IMR-90 (cell line): Measurements from ENCODE around the gene GAREM2. TPM values are rescaled to one million over a fixed set of nuclear protein-coding genes. Genes with fewer than 3 reads are reported as not detected.

Experiments used
- ATAC-seq: fragments of 200-7000 bp; cut with Tn5 transposase; 2 replicates; pipeline ENCODE4 v1.9.1; 2020; ENCODE audit warnings: low read depth, mild to moderate bottlenecking, moderate library complexity
- BruUV-seq: library from RNA; stranded (reverse); fragments of 400-500 nt; replicated peaks from 2 replicates; lab custom pipeline; 2021; lab: Mats Ljungman, UMichigan
- CTCF ChIA-PET: fragments of 300-600 bp; formaldehyde crosslinking; extraction: SDS; loops from one replicate; lab custom pipeline; 2021; ENCODE audit warnings: antibody characterized with exemption; lab: Yijun Ruan, JAX
- POLR2A ChIA-PET: fragments of 300-600 bp; sonication (Branson Sonifier 250); formaldehyde crosslinking; loops from one replicate; lab custom pipeline; 2022; ENCODE audit warnings: antibody characterized with exemption; ENCODE audit not compliant: unreplicated experiment; lab: Charles Lee
- DNase-seq: peaks from one replicate; pipeline ENCODE4 v3.0.0; 2013
- H2AFZ ChIP-seq: replicated peaks from 2 replicates; pipeline ENCODE3; 2013; ENCODE audit warnings: low read length, mild to moderate bottlenecking; ENCODE audit not compliant: poor library complexity
- H2AK5ac ChIP-seq: 2 replicates; pipeline ENCODE4 v1.6.1; 2013; ENCODE audit warnings: low read depth, low read length, inconsistent platforms
- H2AK9ac ChIP-seq: replicated peaks from 2 replicates; pipeline ENCODE3; 2013; ENCODE audit warnings: mild to moderate bottlenecking, low read depth, low read length, moderate library complexity; ENCODE audit not compliant: poor library complexity
- H2BK120ac ChIP-seq: 2 replicates; pipeline ENCODE4 v1.6.1; 2013; ENCODE audit warnings: low read depth, low read length, inconsistent platforms
- H2BK15ac ChIP-seq: 3 replicates; pipeline ENCODE4 v1.6.1; 2013; ENCODE audit warnings: low read depth, low read length, inconsistent platforms
- H2BK20ac ChIP-seq: 2 replicates; pipeline ENCODE4 v1.6.1; 2013; ENCODE audit warnings: low read depth, mild to moderate bottlenecking, inconsistent platforms, low read length, moderate library complexity
- H2BK5ac ChIP-seq: 2 replicates; pipeline ENCODE4 v1.6.1; 2013; ENCODE audit warnings: mild to moderate bottlenecking, low read depth, low read length, inconsistent platforms; ENCODE audit not compliant: poor library complexity, severe bottlenecking
- H3K14ac ChIP-seq: replicated peaks from 2 replicates; pipeline ENCODE4 v1.6.1; 2013; ENCODE audit warnings: low read depth, low read length, inconsistent platforms
- H3K18ac ChIP-seq: 2 replicates; pipeline ENCODE4 v1.6.1; 2013; ENCODE audit warnings: low read depth, low read length, control low read depth
- H3K23ac ChIP-seq: 2 replicates; pipeline ENCODE4 v1.6.1; 2013; ENCODE audit warnings: low read depth, low read length, inconsistent platforms
- H3K27ac ChIP-seq: 2 replicates; pipeline ENCODE4 v1.5.1; 2013; ENCODE audit warnings: mild to moderate bottlenecking, control low read depth, low read length; ENCODE audit not compliant: insufficient read depth
- H3K27me3 ChIP-seq: 2 replicates; pipeline ENCODE4 v1.6.1; 2013; ENCODE audit warnings: low read length; ENCODE audit not compliant: control insufficient read depth, insufficient read depth
- H3K36me3 ChIP-seq: 2 replicates; pipeline ENCODE4 v1.6.1; 2013; ENCODE audit warnings: low read length, mixed read lengths; ENCODE audit not compliant: control insufficient read depth, insufficient read depth
- H3K4ac ChIP-seq: 2 replicates; pipeline ENCODE4 v1.6.1; 2013; ENCODE audit warnings: low read depth, low read length, inconsistent platforms
- H3K4me1 ChIP-seq: 2 replicates; pipeline ENCODE4 v1.6.1; 2013; ENCODE audit warnings: low read length, mixed read lengths; ENCODE audit not compliant: control insufficient read depth, insufficient read depth
- H3K4me2 ChIP-seq: 2 replicates; pipeline ENCODE4 v1.6.1; 2013; ENCODE audit warnings: low read depth, mild to moderate bottlenecking, control low read depth, low read length, moderate library complexity
- H3K4me3 ChIP-seq: 2 replicates; pipeline ENCODE4 v1.5.1; 2013; ENCODE audit warnings: low read depth, mild to moderate bottlenecking, control low read depth, low read length, moderate library complexity; ENCODE audit not compliant: insufficient read depth
- H3K56ac ChIP-seq: 2 replicates; pipeline ENCODE4 v1.6.1; 2013; ENCODE audit warnings: low read length, inconsistent platforms; ENCODE audit not compliant: insufficient read depth; ENCODE audit errors: extremely low read depth
- H3K79me1 ChIP-seq, 2 experiments: 2 replicates each; pipeline ENCODE4 v1.6.1; 2013; ENCODE audit warnings: low read length in 2 of 2, inconsistent platforms in 1 of 2, low read depth in 1 of 2
- H3K9ac ChIP-seq: 2 replicates; pipeline ENCODE4 v1.6.1; 2013; ENCODE audit warnings: low read depth, low read length, control low read depth
- H3K9me1 ChIP-seq: 2 replicates; pipeline ENCODE4 v1.6.1; 2013; ENCODE audit warnings: low read length, inconsistent platforms; ENCODE audit not compliant: insufficient read depth
- H3K9me3 ChIP-seq: 2 replicates; pipeline ENCODE4 v1.6.1; 2013; ENCODE audit warnings: low read length; ENCODE audit not compliant: control insufficient read depth, insufficient read depth
- H4K20me1 ChIP-seq: 2 replicates; pipeline ENCODE4 v1.6.1; 2013; ENCODE audit warnings: low read length, inconsistent platforms; ENCODE audit not compliant: insufficient read depth
- H4K5ac ChIP-seq: 2 replicates; pipeline ENCODE4 v1.6.1; 2013; ENCODE audit warnings: mild to moderate bottlenecking, low read depth, low read length, control low read depth
- H4K8ac ChIP-seq, 2 experiments: 2 replicates each; pipeline ENCODE4 v1.6.1; 2013; ENCODE audit warnings: low read depth in 2 of 2, low read length in 2 of 2, control low read depth in 1 of 2, inconsistent platforms in 1 of 2
- H4K91ac ChIP-seq: 2 replicates; pipeline ENCODE4 v1.6.1; 2013; ENCODE audit warnings: low read depth, low read length, inconsistent platforms; ENCODE audit not compliant: insufficient read depth
- BHLHE40 ChIP-seq: fragments of 150-350 bp; IDR thresholded peaks from 2 replicates; pipeline ENCODE4 v1.6.1; 2016; ENCODE audit warnings: mild to moderate bottlenecking, low read depth, low read length
- CEBPB ChIP-seq: IDR thresholded peaks from 2 replicates; pipeline ENCODE4 v1.6.1; 2012; ENCODE audit warnings: low read depth, low read length, improper control_type of control experiment
- CHD1 ChIP-seq: IDR thresholded peaks from 2 replicates; pipeline ENCODE4 v1.6.1; 2012; ENCODE audit warnings: low read depth, low read length, improper control_type of control experiment
- ELK1 ChIP-seq: fragments of 150-350 bp; IDR thresholded peaks from 2 replicates; pipeline ENCODE4 v1.6.1; 2016; ENCODE audit warnings: low read depth, mild to moderate bottlenecking, low read length, moderate library complexity, borderline replicate concordance
- FOS ChIP-seq: fragments of 150-350 bp; IDR thresholded peaks from 2 replicates; pipeline ENCODE4 v1.6.1; 2016; ENCODE audit warnings: low read depth, low read length
- MAFK ChIP-seq: IDR thresholded peaks from 2 replicates; pipeline ENCODE4 v1.6.1; 2012; ENCODE audit warnings: low read depth, low read length, improper control_type of control experiment
- MAZ ChIP-seq: IDR thresholded peaks from 2 replicates; pipeline ENCODE4 v1.6.1; 2012; ENCODE audit warnings: low read depth, mild to moderate bottlenecking, low read length, improper control_type of control experiment, moderate library complexity, borderline replicate concordance
- MXI1 ChIP-seq: IDR thresholded peaks from 2 replicates; pipeline ENCODE4 v1.6.1; 2012; ENCODE audit warnings: low read depth, mild to moderate bottlenecking, low read length, moderate library complexity, borderline replicate concordance
- NFE2L2 ChIP-seq: fragments of 150-350 bp; IDR thresholded peaks from 2 replicates; pipeline ENCODE4 v1.6.1; 2016; ENCODE audit warnings: low read depth, mild to moderate bottlenecking, low read length
- POLR2A ChIP-seq: IDR thresholded peaks from 2 replicates; pipeline ENCODE4 v1.6.1; 2012; ENCODE audit warnings: mild to moderate bottlenecking, low read depth, low read length
- RAD21 ChIP-seq: IDR thresholded peaks from 2 replicates; pipeline ENCODE4 v1.6.1; 2012; ENCODE audit warnings: low read length, improper control_type of control experiment
- RCOR1 ChIP-seq: IDR thresholded peaks from 2 replicates; pipeline ENCODE4 v1.6.1; 2012; ENCODE audit warnings: mild to moderate bottlenecking, low read length, improper control_type of control experiment; ENCODE audit not compliant: insufficient replicate concordance
- RFX5 ChIP-seq: IDR thresholded peaks from 2 replicates; pipeline ENCODE4 v1.8.0; 2012; ENCODE audit warnings: low read depth, mild to moderate bottlenecking, low read length, moderate library complexity
- SMC3 ChIP-seq: fragments of 150-350 bp; IDR thresholded peaks from 2 replicates; pipeline ENCODE4 v1.6.1; 2016; ENCODE audit warnings: low read depth, mild to moderate bottlenecking, antibody characterized with exemption, low read length, moderate library complexity
- USF2 ChIP-seq: fragments of 150-350 bp; IDR thresholded peaks from 2 replicates; pipeline ENCODE4 v1.6.1; 2017; ENCODE audit warnings: mild to moderate bottlenecking, antibody characterized with exemption, low read length, low read depth
- WGBS, 2 experiments: methylation state at CpG; one replicate each; pipeline versions ENCODE4 v1.1.5 to v1.1.7; 2013; ENCODE audit warnings: missing lambda C conversion rate in 2 of 2; ENCODE audit not compliant: insufficient read length in 1 of 2; ENCODE audit errors: extremely low coverage in 2 of 2; 5-methylcytosine and 5-hydroxymethylcytosine counted together
- dilution Hi-C: fragments of 300-500 bp; cut with HindIII; formaldehyde crosslinking; loops from one replicate; pipeline ENCODE4 v1.14.3; 2018; ENCODE audit warnings: low sequenced_read_pairs; ENCODE audit not compliant: unreplicated experiment
- in situ Hi-C: fragments of 300-500 bp; cut with MboI; formaldehyde crosslinking; loops from 3 replicates; pipeline ENCODE4 v1.14.3; 2019; ENCODE audit warnings: low sequenced_read_pairs, inconsistent platforms, mixed read lengths
- intact Hi-C: fragments of 100-400 bp; cut with micrococcal nuclease; formaldehyde crosslinking; loops from 2 replicates; pipeline ENCODE4 v1.10.0; 2022
- polyA plus RNA-seq, 3 experiments: library from polyadenylated mRNA; depleted of rRNA; stranded (reverse); fragments of >200 nt; gene quantifications; 2 replicates each; pipeline ENCODE4 v1.2.3, GENCODE V29; 2012; ENCODE audit warnings: low replicate concordance in 1 of 3
- total RNA-seq: library from RNA; depleted of rRNA; stranded (reverse); fragments of >200 nt; gene quantifications from 2 replicates; pipeline ENCODE4 v1.2.3, GENCODE V29; 2012
- TF ChIP-seq, protein P1 (sequence below): conservative IDR thresholded peaks from 2 replicates; pipeline ENCODE4 v1.5.1; 2012; ENCODE audit warnings: mild to moderate bottlenecking, low read depth, low read length, improper control_type of control experiment

The GAREM2 gene
- total and polyA plus RNA-seq, 2 of the 4 experiments (the other 2 are of a cell fraction) = 0.36 to 1.8 TPM

GRCh38 chr2:26164231-26164630, 8.7 kb upstream of the GAREM2 start:
- Histone ChIP-seq H3K9me3 (no peaks in the 10 kb centered on the region), H3K27me3 (peaks cover 9% of the 10 kb centered on the region), H2BK120ac (no peak overlapping the region), H2AK9ac (no peak overlapping the region), H3K23ac (no peak overlapping the region), H2AK5ac (no peak overlapping the region), H3K56ac (no peak overlapping the region), H4K91ac (no peak overlapping the region), H3K14ac (no peak overlapping the region), H4K5ac (no peak overlapping the region), H3K4me1 (no peaks in the 10 kb centered on the region), H3K36me3 (no peaks in the 10 kb centered on the region), H3K79me1 (no peaks in the 10 kb centered on the region), H3K4ac (no peak overlapping the region), H3K27ac (no peak overlapping the region), H3K4me2 (no peak overlapping the region), H4K20me1 (no peaks in the 10 kb centered on the region), H3K18ac (no peak overlapping the region), H3K9ac (no peak overlapping the region), H4K8ac (no peak overlapping the region), H3K4me3 (no peak overlapping the region), H2BK20ac (no peak overlapping the region), H2BK5ac (no peak overlapping the region), H2AFZ (no peak overlapping the region), H2BK15ac (no peak overlapping the region), H3K9me1 (no peaks in the 10 kb centered on the region)
- intact Hi-C loops = no loop called here
- TF ChIP-seq RAD21 (no peak), FOS (no peak), POLR2A (no peak), RCOR1 (no peak), CEBPB (no peak), ELK1 (no peak), MAZ (no peak), MAFK (no peak), USF2 (no peak), NFE2L2 (no peak), SMC3 (no peak), MXI1 (no peak), BHLHE40 (no peak), RFX5 (no peak), CHD1 (no peak)
- TF ChIP-seq, protein P1, sequence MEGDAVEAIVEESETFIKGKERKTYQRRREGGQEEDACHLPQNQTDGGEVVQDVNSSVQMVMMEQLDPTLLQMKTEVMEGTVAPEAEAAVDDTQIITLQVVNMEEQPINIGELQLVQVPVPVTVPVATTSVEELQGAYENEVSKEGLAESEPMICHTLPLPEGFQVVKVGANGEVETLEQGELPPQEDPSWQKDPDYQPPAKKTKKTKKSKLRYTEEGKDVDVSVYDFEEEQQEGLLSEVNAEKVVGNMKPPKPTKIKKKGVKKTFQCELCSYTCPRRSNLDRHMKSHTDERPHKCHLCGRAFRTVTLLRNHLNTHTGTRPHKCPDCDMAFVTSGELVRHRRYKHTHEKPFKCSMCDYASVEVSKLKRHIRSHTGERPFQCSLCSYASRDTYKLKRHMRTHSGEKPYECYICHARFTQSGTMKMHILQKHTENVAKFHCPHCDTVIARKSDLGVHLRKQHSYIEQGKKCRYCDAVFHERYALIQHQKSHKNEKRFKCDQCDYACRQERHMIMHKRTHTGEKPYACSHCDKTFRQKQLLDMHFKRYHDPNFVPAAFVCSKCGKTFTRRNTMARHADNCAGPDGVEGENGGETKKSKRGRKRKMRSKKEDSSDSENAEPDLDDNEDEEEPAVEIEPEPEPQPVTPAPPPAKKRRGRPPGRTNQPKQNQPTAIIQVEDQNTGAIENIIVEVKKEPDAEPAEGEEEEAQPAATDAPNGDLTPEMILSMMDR = no peak
- ATAC-seq (no peak), DNase-seq (no peak)
- BruUV-seq = no TSS peak
- in situ Hi-C loops = no loop called here
- WGBS, 2 experiments = no CpG with 5 or more reads among the region's 1 CpG
- POLR2A ChIA-PET = no interaction called here
- CTCF ChIA-PET = no interaction called here
- dilution Hi-C loops = no loop called here
